ENCODE results near the gene MYL9. TPM values are rescaled to one million over a fixed set of nuclear protein-coding genes. Genes with fewer than 3 reads are reported as not detected.
A peak's percentile ranks its signal among the peaks of the same experiment; 100 is the strongest.

The MYL9 gene
- total RNA-seq, 1 donor from 2014 or later = 274 TPM

DNA sequence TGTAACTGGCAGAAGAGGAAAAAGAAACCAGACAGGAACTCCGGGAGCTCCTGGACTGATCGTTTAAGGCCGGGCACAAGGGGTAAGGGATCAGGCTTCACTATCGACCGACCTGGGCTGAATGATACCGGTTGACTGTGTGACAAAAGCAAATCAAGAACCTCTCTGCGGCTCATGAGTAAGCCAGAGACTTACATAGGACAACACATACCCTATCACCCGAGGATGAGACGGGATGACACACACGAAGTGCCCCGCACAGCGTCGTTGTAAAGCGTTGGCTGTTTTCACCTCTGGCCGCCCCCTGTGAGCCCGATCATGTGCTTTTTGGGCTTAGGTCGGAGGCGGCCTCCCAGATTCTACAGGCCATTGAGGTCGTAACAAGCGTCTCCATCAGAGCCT lies 31.4 kb downstream of the MYL9 start:
- Histone ChIP-seq H3K27ac (peak overlapping the region; percentile 93), H3K4me1 (peaks cover 29% of the 10 kb centered on the region), H3K27me3 (ENCODE audit: low read depth) (no peaks in the 10 kb centered on the region), H3K9me3 (no peaks in the 10 kb centered on the region), H3K36me3 (no peaks in the 10 kb centered on the region), H3K4me3 (peak overlapping the region; percentile 82)
- ATAC-seq (peak; percentile 19 to 34), DNase-seq (no peak)
- TF ChIP-seq CTCF (IDR thresholded peaks at IDR 0.05) = no peak
- intact Hi-C loops (cut with DNase I) = no loop called here

GRCh38 chr20:36573103-36573797 lies 31.9 kb downstream of the MYL9 start, which contains the start of gene TGIF2:
TGIF2 (plus strand) TSS chr20:36573597; CDS start chr20:36578775, 5,178 bp downstream.
- peak within 1 kb of the TSS; percentile 93 for H3K27ac ChIP-seq
- H3K4me3 ChIP-seq = peak within 1 kb of the TSS; percentile 82
- DNase-seq = peak; percentile 90
- H3K36me3 ChIP-seq = no peaks in the 10 kb centered on the region
- no peak for TF ChIP-seq CTCF (IDR thresholded peaks at IDR 0.05)
- ATAC-seq = peak; percentile 92 to 95
- intact Hi-C loops (cut with DNase I) = no loop called here
- H3K9me3 ChIP-seq = no peaks in the 10 kb centered on the region
- H3K27me3 ChIP-seq (ENCODE audit: low read depth) = no peaks in the 10 kb centered on the region
- peaks cover 29% of the 10 kb centered on the region for H3K4me1 ChIP-seq

DNA sequence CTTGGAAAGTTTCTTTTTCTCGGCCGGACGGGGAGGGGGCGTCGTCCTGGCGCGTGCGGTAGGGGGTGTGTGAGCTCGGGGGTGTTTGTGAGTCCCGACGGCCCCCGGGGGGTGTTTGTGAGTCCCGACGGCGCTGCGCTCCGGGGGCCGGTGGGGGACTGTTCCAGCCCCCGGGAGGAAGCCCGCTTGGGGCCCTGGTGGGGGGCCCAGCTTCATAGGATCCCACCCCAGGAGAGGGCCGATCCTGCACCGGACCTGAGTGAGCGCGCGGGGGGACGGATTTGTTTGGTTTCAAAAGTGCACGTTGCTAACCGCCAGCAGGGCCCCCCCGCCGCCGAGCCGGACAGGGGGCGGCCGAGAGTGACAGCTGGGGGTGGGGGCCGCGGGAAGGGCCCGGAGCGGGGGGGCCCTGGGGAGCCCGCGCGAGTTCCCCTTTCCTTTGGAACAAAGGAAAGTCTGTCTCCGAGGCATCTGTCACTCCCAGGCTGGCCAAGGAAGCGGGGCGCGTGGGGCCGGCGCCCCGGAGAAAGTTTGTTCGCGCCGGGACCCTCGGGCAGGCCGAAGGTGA lies 32.6 kb downstream of the MYL9 start:
- Histone ChIP-seq H3K4me3 (peak overlapping the region; percentile 82), H3K9me3 (no peaks in the 10 kb centered on the region), H3K36me3 (peaks cover 6% of the 10 kb centered on the region), H3K27me3 (ENCODE audit: low read depth) (no peaks in the 10 kb centered on the region), H3K4me1 (peaks cover 29% of the 10 kb centered on the region), H3K27ac (peak overlapping the region; percentile 93)
- DNase-seq (peak; percentile 68), ATAC-seq (peak; percentile 33 to 39)
- intact Hi-C loops (cut with DNase I) = no loop called here
- TF ChIP-seq CTCF (IDR thresholded peaks at IDR 0.05) = no peak

DNA sequence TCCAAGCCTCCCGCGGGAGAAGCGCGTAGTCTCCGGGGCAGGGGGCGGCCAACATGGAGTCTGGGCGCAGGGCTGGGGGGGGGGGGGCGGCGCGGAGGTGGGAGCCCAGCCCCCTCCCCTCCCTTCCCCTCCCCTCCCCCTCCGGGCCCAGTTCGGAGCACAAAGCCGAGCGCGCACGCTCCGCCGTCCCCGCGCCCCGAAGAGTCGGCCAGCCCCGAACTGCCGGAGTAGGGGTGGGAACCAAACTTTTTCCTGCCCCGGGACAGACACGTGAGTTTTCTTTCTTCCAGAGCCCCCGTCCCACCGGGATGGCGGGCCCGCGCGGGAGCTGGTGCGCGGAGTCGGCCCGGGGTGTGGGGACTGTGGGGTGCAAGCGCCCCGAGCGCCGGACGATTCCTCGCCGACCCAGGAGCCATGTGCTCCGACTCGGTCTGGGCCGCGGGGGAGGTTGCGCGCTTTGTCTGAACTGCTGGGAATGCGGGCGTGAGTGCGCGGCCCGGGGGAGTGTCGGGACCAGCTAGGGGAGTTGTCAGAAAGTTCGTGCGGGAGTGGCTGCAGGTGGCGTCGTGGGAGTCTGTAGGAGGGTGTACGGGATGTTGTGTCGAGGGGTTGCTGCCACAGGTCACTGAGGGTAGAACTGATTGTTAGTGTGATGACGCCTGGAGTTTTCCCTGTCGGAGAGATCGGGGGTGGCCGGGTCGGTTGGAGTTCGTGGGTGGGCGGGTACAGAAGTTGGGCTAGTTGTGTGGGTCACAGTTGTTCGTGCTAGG lies 33.2 kb downstream of the MYL9 start:
- peak; percentile 51 for ATAC-seq
- peak; percentile 70 for DNase-seq
- intact Hi-C loops (cut with DNase I) = no loop called here
- no peaks in the 10 kb centered on the region for H3K27me3 ChIP-seq (ENCODE audit: low read depth)
- peak overlapping the region; percentile 82 for H3K4me3 ChIP-seq
- H3K4me1 ChIP-seq = peaks cover 29% of the 10 kb centered on the region
- peak overlapping the region; percentile 93 for H3K27ac ChIP-seq
- no peak for TF ChIP-seq CTCF (IDR thresholded peaks at IDR 0.05)
- no peaks in the 10 kb centered on the region for H3K9me3 ChIP-seq
- peaks cover 13% of the 10 kb centered on the region for H3K36me3 ChIP-seq

- intact Hi-C loops (cut with DNase I) = no loop called here
- ATAC-seq = no peak
- TF ChIP-seq CTCF (IDR thresholded peaks at IDR 0.05) = no peak
- peaks cover 28% of the 10 kb centered on the region for H3K36me3 ChIP-seq
- no peaks in the 10 kb centered on the region for H3K9me3 ChIP-seq
- H3K4me1 ChIP-seq = peaks cover 29% of the 10 kb centered on the region
- no peak overlapping the region for H3K27ac ChIP-seq
- DNase-seq = no peak
- H3K27me3 ChIP-seq (ENCODE audit: low read depth) = no peaks in the 10 kb centered on the region
- H3K4me3 ChIP-seq = no peak overlapping the region
Observed at GRCh38 chr20:36576081-36576445, 34.7 kb downstream of the MYL9 start.

All from lower lobe of right lung (tissue), 2 donors.